ENCODE measurements around the gene CLN6. TPM values are rescaled to one million over a fixed set of nuclear protein-coding genes. Genes with fewer than 3 reads are reported as not detected.
"Not testable (repeated sequence)": the region's sequence is repeated elsewhere in the genome, so short reads cannot be mapped to it uniquely, and the experiment has no call there.

The CLN6 gene
- total and polyA plus RNA-seq, 12 donors = 5.8 to 14.2 (median 9.0) TPM

- DNase-seq = no peak
- Histone ChIP-seq H3K4me3 (no peak overlapping the region), H3K27me3 (no peaks in the 10 kb centered on the region), H3K9me3 (no peaks in the 10 kb centered on the region), H3K4me1 (peaks cover 0 to 12% (median 0%) of the 10 kb centered on the region in 9 donors), H3K27ac (peak overlapping the region in 1 of 10 donors; percentile 24), H3K36me3 (peaks cover 0 to 99% (median 9%) of the 10 kb centered on the region in 9 donors)
- ATAC-seq = peak in 2 of 8 donors; percentile 45 to 51
- TF ChIP-seq CTCF (IDR thresholded peaks at IDR 0.05) = no peak
- intact Hi-C loops (cut with DNase I) = no loop called here
Observed at GRCh38 chr15:68177742-68178141, 51.8 kb downstream of the CLN6 start.

GRCh38 chr15:68176601-68177000, 52.9 kb downstream of the CLN6 start:
- Histone ChIP-seq H3K27ac (no peak overlapping the region), H3K4me1 (peaks cover 0 to 12% (median 0%) of the 10 kb centered on the region in 9 donors), H3K36me3 (peaks cover 0 to 90% (median 9%) of the 10 kb centered on the region in 9 donors), H3K9me3 (no peaks in the 10 kb centered on the region), H3K4me3 (no peak overlapping the region), H3K27me3 (no peaks in the 10 kb centered on the region)
- ATAC-seq (no peak), DNase-seq (no peak)
- intact Hi-C loops (cut with DNase I) = no loop called here
- WGBS, 2 donors = 95 to 96% methylated on average over 3 of the region's 3 CpGs
- no peak for TF ChIP-seq CTCF (IDR thresholded peaks at IDR 0.05)

GRCh38 chr15:68175526-68175925, 54.0 kb downstream of the CLN6 start:
- no peaks in the 10 kb centered on the region for H3K27me3 ChIP-seq
- DNase-seq (no peak), ATAC-seq (no peak)
- H3K9me3 ChIP-seq = no peaks in the 10 kb centered on the region
- H3K27ac ChIP-seq = no peak overlapping the region
- H3K36me3 ChIP-seq = peaks cover 0 to 88% (median 5%) of the 10 kb centered on the region in 9 donors
- intact Hi-C loops (cut with DNase I) = no loop called here
- TF ChIP-seq CTCF (IDR thresholded peaks at IDR 0.05) = no peak
- H3K4me3 ChIP-seq = no peak overlapping the region
- WGBS, 2 donors = 58 to 61% methylated on average over 2 of the region's 2 CpGs
- H3K4me1 ChIP-seq = peaks cover 0 to 12% (median 0%) of the 10 kb centered on the region in 9 donors

- Histone ChIP-seq H3K4me3 (no peak overlapping the region), H3K4me1 (peaks cover 0 to 21% (median 4%) of the 10 kb centered on the region in 9 donors), H3K27ac (no peak overlapping the region), H3K36me3 (peaks cover 0 to 88% (median 5%) of the 10 kb centered on the region in 9 donors), H3K9me3 (no peaks in the 10 kb centered on the region), H3K27me3 (no peaks in the 10 kb centered on the region)
- ATAC-seq = no peak
- DNase-seq = no peak
- TF ChIP-seq CTCF (IDR thresholded peaks at IDR 0.05) = no peak
- 97 to 98% methylated on average over 4 of the region's 4 CpGs for WGBS, 2 donors
- intact Hi-C loops (cut with DNase I) = no loop called here
Observed at GRCh38 chr15:68173119-68173518, 56.4 kb downstream of the CLN6 start.

GRCh38 chr15:68172037-68172436, 57.5 kb downstream of the CLN6 start:
- intact Hi-C loops (cut with DNase I); DNase-seq; ATAC-seq; H3K27ac ChIP-seq; H3K27me3 ChIP-seq; H3K4me3 ChIP-seq; H3K9me3 ChIP-seq: not testable (repeated sequence)
- peaks cover 0 to 88% (median 5%) of the 10 kb centered on the region in 9 donors for H3K36me3 ChIP-seq
- H3K4me1 ChIP-seq = peaks cover 0 to 17% (median 4%) of the 10 kb centered on the region in 9 donors
- WGBS, 2 donors = 69 to 94% methylated on average over 2 of the region's 2 CpGs

All from heart right ventricle (tissue), 16 donors.